MM.1S (cell line): ENCODE results near the gene DYRK3.

ENCODE experiments used
- DNase-seq: peaks from one replicate; pipeline ENCODE4 v3.0.0-alpha.2; 2015
- H2AFZ ChIP-seq: fragments of 300-600 bp; sonication (generic); 2 replicates; pipeline ENCODE4 v1.6.0; 2016; ENCODE audit warnings: antibody characterized with exemption, low read length
- H3F3A ChIP-seq: fragments of 300-600 bp; sonication (generic); 2 replicates; pipeline ENCODE4 v1.6.1; 2016; ENCODE audit warnings: mild to moderate bottlenecking, antibody characterized with exemption, low read length, moderate library complexity, mixed read lengths; ENCODE audit not compliant: insufficient read depth
- H3K27ac ChIP-seq: fragments of 300-600 bp; sonication (generic); 2 replicates; pipeline ENCODE4 v1.5.1; 2016; ENCODE audit warnings: mild to moderate bottlenecking, low read length
- H3K27me3 ChIP-seq: fragments of 300-600 bp; sonication (generic); replicated peaks from 2 replicates; pipeline ENCODE4 v1.6.0; 2016; ENCODE audit warnings: low read length; ENCODE audit not compliant: insufficient read depth
- H3K36me3 ChIP-seq: fragments of 300-600 bp; sonication (generic); replicated peaks from 2 replicates; pipeline ENCODE4 v1.6.1; 2016; ENCODE audit warnings: mild to moderate bottlenecking, low read length, mixed read lengths; ENCODE audit not compliant: insufficient read depth
- H3K4me1 ChIP-seq: fragments of 300-600 bp; sonication (generic); 2 replicates; pipeline ENCODE4 v1.6.1; 2016; ENCODE audit warnings: low read length, mixed read lengths
- H3K4me2 ChIP-seq: fragments of 300-600 bp; sonication (generic); 2 replicates; pipeline ENCODE4 v1.6.0; 2016; ENCODE audit warnings: low read depth, low read length
- H3K4me3 ChIP-seq: fragments of 300-600 bp; sonication (generic); 2 replicates; pipeline ENCODE4 v1.5.1; 2016; ENCODE audit warnings: low read length, mixed read lengths
- H3K79me2 ChIP-seq: fragments of 300-600 bp; sonication (generic); 2 replicates; pipeline ENCODE4 v1.6.1; 2016; ENCODE audit warnings: mixed run types, low read length, mixed read lengths
- H3K9ac ChIP-seq: fragments of 300-600 bp; sonication (generic); 2 replicates; pipeline ENCODE4 v1.6.1; 2016; ENCODE audit warnings: low read length, mixed read lengths
- H3K9me2 ChIP-seq: fragments of 300-600 bp; sonication (generic); replicated peaks from 2 replicates; pipeline ENCODE4 v1.6.1; 2016; ENCODE audit warnings: mild to moderate bottlenecking, low read length, mixed read lengths; ENCODE audit not compliant: insufficient read depth
- H3K9me3 ChIP-seq: fragments of 300-600 bp; sonication (generic); replicated peaks from 2 replicates; pipeline ENCODE4 v1.6.1; 2016; ENCODE audit warnings: mild to moderate bottlenecking, low read length, mixed read lengths; ENCODE audit not compliant: insufficient read depth
- H4K20me1 ChIP-seq: fragments of 300-600 bp; sonication (generic); 2 replicates; pipeline ENCODE4 v1.6.1; 2016; ENCODE audit warnings: mild to moderate bottlenecking, low read length, moderate library complexity, mixed read lengths; ENCODE audit not compliant: insufficient read depth
- CTCF ChIP-seq: fragments of 300-600 bp; sonication (generic); IDR thresholded peaks from 2 replicates; pipeline ENCODE4 v1.5.1; 2016; ENCODE audit warnings: antibody characterized with exemption, low read length, mixed read lengths
- EZH2 ChIP-seq: fragments of 300-600 bp; sonication (generic); optimal IDR thresholded peaks from 2 replicates; pipeline ENCODE3; 2017; ENCODE audit warnings: low read depth, mild to moderate bottlenecking, antibody characterized with exemption, low read length, mixed read lengths
- EZH2phosphoT487 ChIP-seq: fragments of 300-600 bp; sonication (generic); IDR thresholded peaks from 2 replicates; pipeline ENCODE4 v1.6.1; 2018; ENCODE audit warnings: antibody characterized with exemption, low read length

Gene DYRK3

GRCh38 chr1:206595581-206596318 is 39.6 kb upstream of the DYRK3 start:
- H3K27me3 ChIP-seq: no peaks in the 10 kb centered on the region
- H3K9me3 ChIP-seq: no peaks in the 10 kb centered on the region
- H4K20me1 ChIP-seq: no peaks in the 10 kb centered on the region
- H3K9ac ChIP-seq: no peak overlapping the region
- no peak overlapping the region for H3K27ac ChIP-seq
- DNase-seq: no peak
- peaks cover 17% of the 10 kb centered on the region; the same call in 1 of the 2 replicates for H3F3A ChIP-seq
- no peaks in the 10 kb centered on the region; the same call in none of the 2 replicates for H3K36me3 ChIP-seq
- H3K79me2 ChIP-seq: no peaks in the 10 kb centered on the region
- no peak overlapping the region for H3K4me2 ChIP-seq
- no peaks in the 10 kb centered on the region for H3K9me2 ChIP-seq
- H3K4me1 ChIP-seq: no peaks in the 10 kb centered on the region
- TF ChIP-seq EZH2phosphoT487 (no peak), CTCF (no peak), EZH2 (no peak)
- no peak overlapping the region for H2AFZ ChIP-seq
- H3K4me3 ChIP-seq: no peak overlapping the region

- no peak for TF ChIP-seq EZH2
- no peak for TF ChIP-seq CTCF
- no peak for TF ChIP-seq EZH2phosphoT487
- Histone ChIP-seq H2AFZ (no peak overlapping the region), H3K9me2 (no peaks in the 10 kb centered on the region), H3K79me2 (no peaks in the 10 kb centered on the region), H4K20me1 (no peaks in the 10 kb centered on the region), H3K4me1 (no peaks in the 10 kb centered on the region), H3K9me3 (no peaks in the 10 kb centered on the region), H3K27me3 (no peaks in the 10 kb centered on the region), H3K4me2 (no peak overlapping the region), H3K9ac (no peak overlapping the region), H3K36me3 (no peaks in the 10 kb centered on the region; the same call in none of the 2 replicates), H3K4me3 (no peak overlapping the region), H3F3A (peaks cover 11% of the 10 kb centered on the region; the same call in 1 of the 2 replicates), H3K27ac (no peak overlapping the region)
- no peak for DNase-seq
Observed at GRCh38 chr1:206596319-206596666, 39.0 kb upstream of the DYRK3 start.

GRCh38 chr1:206600527-206600926 is 34.8 kb upstream of the DYRK3 start:
- H4K20me1 ChIP-seq: no peaks in the 10 kb centered on the region
- TF ChIP-seq EZH2 (no peak), EZH2phosphoT487 (no peak), CTCF (no peak)
- no peak overlapping the region for H3K4me3 ChIP-seq
- no peak overlapping the region for H3K27ac ChIP-seq
- no peaks in the 10 kb centered on the region for H3K4me1 ChIP-seq
- H3K9me2 ChIP-seq: no peaks in the 10 kb centered on the region
- H3F3A ChIP-seq: no peaks in the 10 kb centered on the region
- H3K79me2 ChIP-seq: no peaks in the 10 kb centered on the region
- H2AFZ ChIP-seq: no peak overlapping the region
- H3K36me3 ChIP-seq: peaks cover 7% of the 10 kb centered on the region
- no peak overlapping the region for H3K4me2 ChIP-seq
- H3K27me3 ChIP-seq: no peaks in the 10 kb centered on the region
- no peaks in the 10 kb centered on the region for H3K9me3 ChIP-seq
- DNase-seq: no peak
- no peak overlapping the region for H3K9ac ChIP-seq
